SK-N-SH treated with all-trans-retinoic acid at 6 μM for 48 hours (cell line): ENCODE results near the gene ADRA1B.

Source experiments
- ATAC-seq: fragments of 200-7000 bp; cut with Tn5 transposase; 3 replicates; pipeline ENCODE4 v1.9.1; 2020; ENCODE audit warnings: mild to moderate bottlenecking, moderate library complexity
- ARNTL ChIP-seq: fragments of 450-650 bp; formaldehyde crosslinking; IDR thresholded peaks from 2 replicates; pipeline ENCODE4 v1.5.0; 2020; ENCODE audit warnings: low read depth, mild to moderate bottlenecking, moderate library complexity, borderline replicate concordance
- BACH2 ChIP-seq: fragments of 250-450 bp; sonication (Bioruptor Pico); IDR thresholded peaks from 2 replicates; pipeline ENCODE4 v1.9.0; 2021; ENCODE audit warnings: mild to moderate bottlenecking, borderline replicate concordance
- CREB5 ChIP-seq: fragments of 250-450 bp; sonication (Bioruptor Pico); IDR thresholded peaks from 2 replicates; pipeline ENCODE4 v1.5.1; 2020; ENCODE audit warnings: low read depth, mild to moderate bottlenecking, moderate library complexity
- CSDC2 ChIP-seq: fragments of 250-450 bp; sonication (Bioruptor Pico); IDR thresholded peaks from 2 replicates; pipeline ENCODE4 v1.5.0; 2020; ENCODE audit warnings: mild to moderate bottlenecking, moderate library complexity
- CSRNP3 ChIP-seq: fragments of 250-450 bp; sonication (Bioruptor Pico); IDR thresholded peaks from 2 replicates; pipeline ENCODE4 v1.5.1; 2021; ENCODE audit warnings: mild to moderate bottlenecking, moderate library complexity
- ESRRG ChIP-seq: fragments of 250-450 bp; sonication (Bioruptor Pico); IDR thresholded peaks from 2 replicates; pipeline ENCODE4 v1.6.1; 2021; ENCODE audit warnings: mild to moderate bottlenecking
- GLIS3 ChIP-seq: fragments of 250-450 bp; sonication (Bioruptor Pico); IDR thresholded peaks from 2 replicates; pipeline ENCODE4 v1.5.0; 2020; ENCODE audit warnings: mild to moderate bottlenecking, moderate library complexity
- ISL1 ChIP-seq: fragments of 250-450 bp; sonication (Bioruptor Pico); IDR thresholded peaks from 2 replicates; pipeline ENCODE4 v2.1.2; 2022; ENCODE audit warnings: mild to moderate bottlenecking, moderate library complexity
- PATZ1 ChIP-seq: fragments of 250-450 bp; sonication (Bioruptor Pico); IDR thresholded peaks from 2 replicates; pipeline ENCODE4 v1.8.0; 2020; ENCODE audit warnings: mild to moderate bottlenecking, moderate library complexity, borderline replicate concordance
- POU6F1 ChIP-seq: fragments of 250-450 bp; sonication (Bioruptor Pico); IDR thresholded peaks from 2 replicates; pipeline ENCODE4 v1.8.0; 2021; ENCODE audit warnings: low read depth, mild to moderate bottlenecking, moderate library complexity, borderline replicate concordance
- PPARA ChIP-seq: fragments of 250-450 bp; sonication (Bioruptor Pico); IDR thresholded peaks from 2 replicates; pipeline ENCODE4 v1.5.0; 2020; ENCODE audit warnings: mild to moderate bottlenecking, borderline replicate concordance
- RARB ChIP-seq: fragments of 250-450 bp; sonication (Bioruptor Pico); IDR thresholded peaks from 2 replicates; pipeline ENCODE4 v1.8.0; 2021; ENCODE audit warnings: mild to moderate bottlenecking, moderate library complexity
- SNAI2 ChIP-seq: fragments of 250-450 bp; sonication (Bioruptor Pico); IDR thresholded peaks from 2 replicates; pipeline ENCODE4 v1.5.0; 2020; ENCODE audit warnings: mild to moderate bottlenecking, moderate library complexity
- TCF4 ChIP-seq: fragments of 250-450 bp; sonication (Bioruptor Pico); IDR thresholded peaks from 2 replicates; pipeline ENCODE4 v1.8.0; 2021; ENCODE audit warnings: mild to moderate bottlenecking, moderate library complexity, borderline replicate concordance
- TOX ChIP-seq: fragments of 250-450 bp; sonication (Bioruptor Pico); IDR thresholded peaks from 2 replicates; pipeline ENCODE4 v1.8.0; 2021; ENCODE audit warnings: mild to moderate bottlenecking, moderate library complexity, borderline replicate concordance
- TSHZ2 ChIP-seq: fragments of 250-450 bp; sonication (Bioruptor Pico); IDR thresholded peaks from 2 replicates; pipeline ENCODE4 v1.5.0; 2020; ENCODE audit warnings: mild to moderate bottlenecking, moderate library complexity
- ZC3H10 ChIP-seq: fragments of 250-450 bp; sonication (Bioruptor Pico); IDR thresholded peaks from 2 replicates; pipeline ENCODE4 v1.5.1; 2021; ENCODE audit warnings: mild to moderate bottlenecking, moderate library complexity
- ZFP30 ChIP-seq: fragments of 450-650 bp; formaldehyde crosslinking; IDR thresholded peaks from 2 replicates; pipeline ENCODE4 v1.5.0; 2022; ENCODE audit warnings: mild to moderate bottlenecking, moderate library complexity
- ZNF70 ChIP-seq: fragments of 450-650 bp; formaldehyde crosslinking; IDR thresholded peaks from 2 replicates; pipeline ENCODE4 v1.5.0; 2020; ENCODE audit warnings: mild to moderate bottlenecking, moderate library complexity
- ZNF8 ChIP-seq: fragments of 450-650 bp; formaldehyde crosslinking; IDR thresholded peaks from 2 replicates; pipeline ENCODE4 v1.5.0; 2020; ENCODE audit warnings: mild to moderate bottlenecking, moderate library complexity

The ADRA1B gene

GRCh38 chr5:159978358-159978757 is 62.1 kb downstream of the ADRA1B start (continued):
- no peak for TF ChIP-seq CSRNP3

GRCh38 chr5:159982421-159983173 is 66.3 kb downstream of the ADRA1B start:
- no peak for TF ChIP-seq PATZ1 (CRISPR knock-in tag)
- TF ChIP-seq ZFP30 (CRISPR knock-in tag): no peak
- no peak for TF ChIP-seq TCF4 (CRISPR knock-in tag)
- no peak for TF ChIP-seq ARNTL
- no peak for TF ChIP-seq GLIS3
- no peak for TF ChIP-seq RARB (CRISPR knock-in tag)
- no peak for TF ChIP-seq CSDC2 (CRISPR knock-in tag)
- TF ChIP-seq TSHZ2 (CRISPR knock-in tag): no peak
- TF ChIP-seq BACH2 (CRISPR knock-in tag): no peak
- no peak for TF ChIP-seq ESRRG (CRISPR knock-in tag)
- TF ChIP-seq CSRNP3: no peak
- TF ChIP-seq ZNF70 (CRISPR knock-in tag): no peak
- TF ChIP-seq CREB5 (CRISPR knock-in tag): no peak
- no peak for TF ChIP-seq ISL1 (CRISPR knock-in tag)
- TF ChIP-seq TOX: no peak
- no peak for TF ChIP-seq PPARA (CRISPR knock-in tag)
- TF ChIP-seq ZC3H10 (CRISPR knock-in tag): no peak
- no peak for TF ChIP-seq POU6F1 (CRISPR knock-in tag)
- no peak for TF ChIP-seq ZNF8 (CRISPR knock-in tag)
- no peak for TF ChIP-seq SNAI2 (CRISPR knock-in tag)
- TF ChIP-seq, all 23 proteins: peak for 0
- no peak for ATAC-seq
